NCI-H1105 treated with DMSO at 0.1 percent for 48 hours (cell line): ENCODE results near the gene IL18R1.

ENCODE experiments used
- DNase-seq: peaks from one replicate; lab custom pipeline; 2025; lab: John Stamatoyannopoulos, UW

The IL18R1 gene

DNA sequence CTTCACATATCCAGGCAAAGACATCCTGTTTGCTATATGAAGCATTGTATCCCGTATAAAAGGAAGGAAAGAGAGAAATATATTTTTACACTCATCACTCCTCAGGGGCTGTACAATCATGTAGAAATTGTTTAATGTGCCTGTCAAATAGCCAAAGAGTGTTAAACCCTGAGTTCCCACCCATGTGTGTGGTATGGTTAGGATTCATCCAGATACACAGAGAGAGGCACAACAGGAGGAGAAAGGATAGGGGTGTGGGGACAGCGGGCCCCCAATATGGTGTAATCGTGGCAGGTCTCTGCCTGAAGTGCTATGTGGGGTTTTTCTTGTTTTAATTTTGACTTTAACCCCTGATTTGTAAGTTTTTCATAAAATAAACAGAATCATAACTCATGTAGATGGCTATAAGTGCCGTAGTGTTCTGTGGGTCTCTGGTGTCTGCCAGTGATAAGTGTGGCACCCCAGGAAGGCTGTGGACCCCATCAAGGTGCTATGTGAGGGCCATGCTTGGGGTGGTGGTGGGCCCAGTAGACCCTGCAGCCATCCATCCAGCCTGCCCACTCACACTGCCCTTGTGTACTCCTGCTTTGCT lies 10.2 kb upstream of the IL18R1 start:
- DNase-seq = no peak

DNA sequence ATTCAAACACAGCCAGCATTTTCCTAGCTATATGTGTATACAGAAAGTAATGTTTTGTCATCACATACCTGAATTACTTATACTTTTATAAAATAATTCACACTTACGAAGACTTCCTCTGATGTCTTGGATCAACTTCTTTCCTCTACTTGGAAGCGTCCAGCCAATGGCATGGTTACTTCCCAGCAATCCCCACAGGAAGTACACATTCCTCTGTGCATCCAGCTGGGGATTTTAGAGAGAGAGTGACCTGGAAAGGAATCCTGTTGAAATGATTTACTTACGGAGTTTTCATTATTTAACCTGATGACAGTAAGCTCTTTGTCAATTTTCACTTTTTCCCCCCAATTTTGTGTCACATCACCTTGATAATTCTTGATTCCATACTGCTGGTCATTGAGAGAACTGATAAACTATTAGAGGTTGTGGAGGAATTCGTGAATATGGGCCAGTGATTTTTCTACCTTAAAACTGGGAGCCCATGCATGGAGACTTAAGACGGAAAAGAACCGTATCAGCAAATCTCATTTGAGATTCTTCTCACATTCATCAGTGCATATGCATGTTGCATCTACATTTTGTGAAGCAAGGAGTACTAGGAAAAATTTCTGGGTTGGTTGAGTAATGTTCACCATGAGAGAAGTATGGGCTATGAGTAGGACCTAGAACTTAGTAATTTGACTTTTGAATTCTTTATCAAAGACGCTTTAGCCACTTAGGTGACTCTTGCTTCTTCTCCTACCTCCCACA lies 9.0 kb upstream of the IL18R1 start:
- no peak for DNase-seq

DNA sequence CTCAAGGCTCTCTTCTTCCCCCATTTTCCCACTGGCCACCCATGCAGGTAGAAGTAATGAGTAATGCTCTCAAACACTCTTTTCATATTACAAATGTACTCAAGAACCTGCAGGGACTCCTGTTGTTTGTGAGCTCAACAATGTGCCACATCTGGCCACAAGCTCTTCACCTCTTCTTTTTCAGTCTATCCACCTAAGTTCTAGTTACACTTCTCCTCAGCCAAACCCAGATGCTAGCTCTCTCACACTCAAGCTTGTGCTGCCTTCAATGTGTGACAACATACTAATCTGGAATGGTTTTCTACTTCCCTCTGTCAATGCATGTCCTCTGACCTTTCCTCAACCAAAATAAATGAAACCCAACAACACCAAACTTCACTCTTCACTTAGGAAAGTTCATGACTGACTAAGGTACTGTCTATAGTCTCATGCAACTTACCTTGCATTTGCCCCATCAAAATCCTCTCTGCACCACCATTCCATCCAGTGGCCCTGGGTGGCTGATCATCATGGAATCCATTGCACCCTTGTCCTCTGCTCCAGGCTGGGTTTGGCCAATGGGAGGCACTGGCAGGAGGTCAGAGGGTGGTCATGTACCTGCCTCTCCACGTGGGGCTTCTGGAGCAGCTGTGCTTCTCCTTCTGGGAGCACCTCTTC lies 5.3 kb upstream of the IL18R1 start:
- DNase-seq = no peak

DNA sequence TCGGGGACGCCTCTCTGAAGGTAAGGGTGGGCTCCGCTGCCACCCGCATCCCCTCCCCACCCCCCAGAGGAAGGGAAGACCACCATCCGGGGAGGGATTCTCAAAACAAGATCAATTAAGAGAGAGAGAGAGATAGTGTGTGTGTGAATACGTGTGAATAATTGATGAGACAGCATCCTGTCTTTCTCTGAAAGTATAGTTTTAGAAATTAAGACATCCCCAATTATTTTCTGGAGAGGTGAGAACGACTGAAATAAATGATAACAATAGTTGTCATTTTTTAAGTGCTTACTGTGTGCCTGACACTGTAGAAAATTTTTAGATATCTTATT lies 751 bp downstream of the IL18R1 start:
- DNase-seq = no peak

DNA sequence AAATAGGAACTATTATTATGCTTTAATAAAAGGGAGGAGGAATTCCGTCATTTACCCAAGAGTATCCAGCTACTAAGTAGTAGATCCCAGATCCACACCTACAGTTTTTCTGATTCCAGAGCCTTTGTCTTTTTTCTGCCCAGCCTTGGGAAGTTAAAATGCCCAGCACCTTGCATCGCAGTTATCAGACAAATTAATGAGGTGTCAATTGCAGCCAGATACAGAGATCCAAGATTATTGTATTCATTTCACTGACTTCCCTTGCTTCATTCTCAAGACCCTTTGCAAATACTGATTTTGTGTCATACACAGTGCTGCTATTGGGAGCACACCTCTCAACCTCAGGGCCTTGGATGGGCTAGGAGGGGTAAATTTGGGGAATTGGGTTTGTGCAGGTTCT lies 1.1 kb downstream of the IL18R1 start:
- no peak for DNase-seq

DNA sequence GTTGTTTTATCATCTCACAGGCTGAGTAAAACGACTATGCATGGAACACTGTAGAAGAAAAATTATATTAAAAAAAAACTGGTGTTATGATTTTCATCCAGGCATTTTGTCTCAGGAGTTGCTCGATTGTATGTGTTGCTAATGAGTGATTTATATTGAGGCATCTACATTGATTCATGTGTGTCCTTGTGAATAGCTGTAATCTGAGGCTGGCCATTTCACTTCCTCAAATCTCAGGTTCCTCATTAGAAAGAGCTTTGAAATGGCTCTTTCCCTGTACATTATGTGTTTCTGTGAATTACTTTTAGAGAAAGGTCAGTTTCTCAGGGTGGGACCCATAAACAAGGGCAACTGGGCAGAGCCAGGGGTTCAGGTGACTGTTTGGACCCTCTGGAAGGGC lies 2.3 kb downstream of the IL18R1 start:
- DNase-seq = no peak

DNA sequence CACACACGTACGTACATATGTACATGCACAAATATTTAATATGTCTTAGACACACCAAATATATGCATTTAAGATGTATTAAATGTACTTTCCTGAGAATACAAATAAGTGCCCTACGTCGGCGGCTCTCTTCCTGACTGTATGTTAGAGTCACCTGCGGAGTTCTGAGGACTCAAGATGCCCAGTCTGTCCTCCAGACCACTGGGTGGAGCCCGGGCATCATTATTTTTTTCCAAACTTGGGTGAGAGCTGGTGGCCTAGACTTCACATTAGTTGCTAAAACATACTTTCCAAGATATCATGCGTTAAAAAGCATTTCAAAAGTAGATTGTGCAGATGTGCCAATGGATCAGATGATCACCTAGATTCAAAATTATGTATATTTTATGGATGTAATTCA lies 2.9 kb downstream of the IL18R1 start:
- no peak for DNase-seq

DNA sequence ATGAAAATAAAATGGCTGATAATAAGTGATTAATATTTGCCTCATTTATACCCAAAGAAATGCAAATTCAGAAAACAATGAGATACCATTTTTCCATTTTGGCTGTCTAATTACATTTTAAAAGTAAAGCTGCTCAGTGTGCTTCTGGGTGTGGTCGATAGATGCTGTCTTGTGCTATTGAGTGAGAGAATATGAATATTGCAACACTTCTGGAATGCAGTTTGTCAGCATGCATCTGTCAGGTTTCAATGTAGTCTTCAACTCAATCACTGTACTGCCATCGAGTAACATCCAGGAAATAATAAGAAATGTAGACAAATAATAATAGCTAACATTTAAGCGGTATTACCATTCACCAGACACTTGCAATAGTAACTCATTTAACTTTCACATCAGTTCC lies 3.9 kb downstream of the IL18R1 start:
- no peak for DNase-seq

DNA sequence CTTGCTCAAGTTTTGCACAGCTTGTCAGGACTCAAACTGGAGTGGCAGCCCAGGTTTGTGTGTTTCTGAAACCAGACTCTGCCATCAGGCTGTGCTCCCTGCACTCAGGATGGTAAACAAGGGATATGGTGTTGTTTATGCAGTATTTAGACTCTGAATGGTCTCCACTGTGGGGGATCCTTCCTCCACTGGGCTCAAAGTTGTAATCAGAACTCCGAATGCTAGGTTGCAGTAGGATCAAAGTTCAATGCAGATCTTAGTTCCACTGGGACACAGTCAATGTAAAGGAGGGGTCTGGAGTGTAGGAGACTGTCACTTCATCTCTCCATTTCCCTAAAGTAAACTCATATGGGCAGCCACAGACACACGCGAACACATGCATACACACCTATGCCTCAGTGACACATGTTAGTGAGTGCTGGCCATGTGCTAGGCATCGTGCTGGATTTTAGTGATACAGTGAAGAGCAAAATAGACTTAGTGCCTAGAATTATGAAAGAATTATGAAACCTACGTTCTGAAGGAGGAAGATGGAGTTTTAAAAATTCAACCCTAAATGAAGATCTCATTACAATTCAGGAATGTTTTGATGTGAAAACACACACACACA lies 6.1 kb downstream of the IL18R1 start:
- no peak for DNase-seq

DNA sequence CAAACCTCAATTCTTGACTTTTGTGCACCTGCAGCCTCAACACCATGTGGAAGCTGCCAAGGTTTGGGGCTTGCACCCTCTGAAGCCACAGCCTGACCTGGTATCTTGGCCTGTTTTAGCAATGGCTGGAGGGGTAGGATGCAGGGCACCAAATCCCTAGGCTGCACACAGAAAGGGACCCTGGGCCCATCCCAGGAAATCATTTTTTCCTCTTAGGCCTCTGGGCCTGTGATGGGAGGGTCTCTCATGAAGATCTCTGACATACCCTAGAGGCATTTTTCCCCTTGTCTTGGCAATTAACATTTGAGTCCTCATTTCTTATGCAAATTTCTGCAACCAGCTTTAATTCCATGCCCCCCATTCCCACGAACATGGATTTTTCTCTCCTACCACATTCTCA lies 10.2 kb downstream of the IL18R1 start:
- DNase-seq = no peak

DNA sequence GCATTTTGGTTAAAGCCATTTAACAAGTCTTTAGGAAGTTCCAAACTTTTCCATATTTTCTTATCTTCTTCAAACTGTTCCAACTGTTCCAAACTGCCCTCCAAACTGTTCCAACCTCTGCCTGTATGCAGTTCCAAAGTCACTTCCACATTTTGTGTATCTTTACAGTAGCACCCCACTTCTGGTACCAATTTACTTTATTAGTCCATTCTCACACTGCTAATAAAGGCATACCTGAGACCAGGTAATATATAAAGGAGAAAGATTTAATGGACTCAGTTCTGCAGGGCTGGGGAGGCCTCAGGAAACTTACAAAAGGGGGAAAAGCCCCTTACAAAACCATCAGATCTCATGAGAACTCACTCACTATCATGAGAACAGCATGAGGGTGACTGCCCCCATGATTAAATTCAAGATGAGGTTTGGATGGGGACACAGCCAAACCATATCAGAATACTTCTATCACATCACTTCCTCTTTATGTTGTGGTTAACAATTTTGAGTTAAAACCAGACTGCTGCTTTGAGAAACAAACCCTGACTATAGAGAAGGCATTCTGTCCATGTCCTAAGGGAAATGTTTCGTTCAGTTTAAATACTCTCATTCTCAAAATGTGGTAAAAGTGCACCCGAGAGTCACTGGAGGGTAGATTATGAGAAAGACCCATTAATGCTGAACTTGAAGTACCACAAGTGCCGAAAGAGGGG lies 11.0 kb downstream of the IL18R1 start:
- no peak for DNase-seq

DNA sequence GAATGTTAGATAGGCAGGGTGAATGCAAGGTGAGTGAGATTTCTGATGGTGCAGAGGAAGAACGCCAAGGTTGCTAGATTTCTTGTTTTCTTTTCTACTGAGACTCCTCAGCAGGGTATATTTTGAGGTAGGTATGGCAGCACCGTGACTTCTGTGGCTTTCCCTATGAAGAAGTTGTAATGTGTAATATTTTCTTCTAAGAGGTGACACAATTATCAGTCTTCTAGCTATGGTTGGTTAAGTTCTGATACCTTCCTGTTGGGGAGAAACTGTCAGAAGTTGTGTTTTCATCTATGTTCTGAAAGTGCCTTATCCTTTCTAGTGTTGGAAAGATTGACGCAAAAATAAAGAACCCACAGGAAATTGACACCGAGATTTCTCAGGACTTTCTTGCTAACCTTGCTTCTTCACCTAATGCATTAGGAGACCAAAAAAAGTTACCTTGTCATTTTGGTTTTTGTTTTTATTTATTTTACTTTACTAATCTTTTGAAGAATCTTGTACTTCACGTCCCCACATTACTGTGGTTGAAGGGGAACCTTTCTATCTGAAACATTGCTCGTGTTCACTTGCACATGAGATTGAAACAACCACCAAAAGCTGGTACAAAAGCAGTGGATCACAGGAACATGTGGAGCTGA lies 11.9 kb downstream of the IL18R1 start:
- DNase-seq = no peak

DNA sequence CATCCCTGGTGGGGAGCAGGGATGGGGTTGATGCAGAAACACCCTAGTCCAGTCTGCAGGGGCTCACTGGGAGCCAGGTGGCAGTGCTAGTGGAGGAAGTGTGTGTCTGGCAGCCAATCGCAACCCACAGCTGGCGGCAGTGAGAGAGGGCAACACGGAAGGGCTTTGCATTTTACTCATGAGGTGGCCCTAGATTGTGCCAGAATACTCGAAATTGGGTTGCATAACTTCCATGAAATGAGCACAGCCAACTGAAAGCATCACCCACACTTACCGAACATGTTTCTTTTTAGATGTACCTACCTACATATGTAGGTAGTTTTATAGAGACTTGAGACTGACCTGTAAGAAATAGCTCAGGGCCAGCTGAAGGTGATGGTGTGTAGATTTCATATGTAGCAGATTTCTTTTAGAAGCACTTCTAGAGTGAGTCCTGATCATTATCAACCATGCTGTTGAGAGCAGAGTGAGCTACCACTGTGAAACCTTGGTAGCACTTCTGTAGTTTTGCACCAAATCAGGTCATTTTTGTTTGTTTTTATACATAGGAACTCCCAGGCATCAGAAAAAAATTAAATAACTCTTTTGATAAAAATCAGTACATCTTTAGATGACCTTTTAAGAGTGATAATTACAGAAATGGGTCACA lies 13.0 kb downstream of the IL18R1 start:
- no peak for DNase-seq

DNA sequence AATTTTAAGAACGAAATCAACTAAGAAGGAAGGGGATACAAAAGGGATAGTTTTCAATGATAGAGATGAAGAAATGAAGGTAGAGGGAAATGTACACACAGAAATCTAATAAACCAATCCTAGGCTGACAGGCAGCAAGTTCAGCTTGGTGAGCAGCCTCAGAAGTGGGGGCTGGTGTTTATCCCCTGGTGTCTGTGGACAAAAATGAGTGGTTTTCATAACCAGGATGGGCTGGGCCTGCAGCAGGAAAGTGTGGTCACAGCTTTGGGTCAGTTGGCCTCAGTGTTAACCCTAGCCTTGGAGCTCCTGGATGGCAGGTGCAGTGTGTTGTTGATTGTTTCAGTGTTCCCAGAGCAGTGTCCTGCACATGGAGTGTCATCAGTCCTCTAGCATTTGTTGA lies 14.3 kb downstream of the IL18R1 start:
- DNase-seq = no peak

DNA sequence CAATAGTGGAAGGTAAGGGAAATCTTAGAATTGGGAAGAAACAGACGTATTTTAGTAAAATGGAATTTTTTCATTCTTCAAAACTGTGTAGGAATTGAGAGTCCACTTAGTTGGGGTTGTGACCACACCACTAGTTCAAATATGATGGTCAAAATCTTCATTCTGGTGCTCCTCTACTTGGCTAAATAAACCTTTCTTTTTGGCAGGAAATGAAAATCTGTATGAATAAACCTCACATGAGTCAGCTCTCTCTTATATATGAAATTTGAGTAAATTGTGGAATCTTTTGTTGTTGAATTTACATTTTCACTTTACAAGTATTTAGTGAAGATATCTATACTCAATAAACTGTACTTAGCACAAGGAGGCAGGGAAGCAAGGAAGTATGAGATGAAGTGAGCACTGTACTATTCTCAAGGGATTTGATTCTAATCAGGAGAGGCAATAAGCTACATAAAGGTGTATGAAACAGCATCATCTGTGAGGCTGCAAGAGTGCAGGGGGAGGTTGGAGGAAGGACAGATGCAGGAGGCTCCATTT lies 20.5 kb downstream of the IL18R1 start:
- DNase-seq = no peak

DNA sequence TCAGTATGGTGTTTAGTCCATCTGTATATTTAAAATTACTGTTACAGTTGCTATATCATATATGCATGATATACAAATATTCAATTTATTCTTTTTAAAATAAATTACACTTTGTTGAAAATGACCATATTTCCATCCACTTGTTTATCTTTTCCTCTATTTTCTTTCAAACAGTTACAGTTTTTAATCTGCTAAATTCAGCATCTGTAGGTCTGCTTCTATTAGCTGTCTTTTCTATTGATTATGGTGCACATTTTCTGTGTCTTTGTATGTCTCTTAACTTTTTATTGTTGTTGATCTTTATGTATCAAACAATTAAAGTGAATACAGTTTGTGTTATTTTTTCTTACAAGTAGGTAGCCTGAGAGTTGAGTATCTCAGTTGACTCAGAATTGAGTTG lies 28.1 kb downstream of the IL18R1 start:
- no peak for DNase-seq

DNA sequence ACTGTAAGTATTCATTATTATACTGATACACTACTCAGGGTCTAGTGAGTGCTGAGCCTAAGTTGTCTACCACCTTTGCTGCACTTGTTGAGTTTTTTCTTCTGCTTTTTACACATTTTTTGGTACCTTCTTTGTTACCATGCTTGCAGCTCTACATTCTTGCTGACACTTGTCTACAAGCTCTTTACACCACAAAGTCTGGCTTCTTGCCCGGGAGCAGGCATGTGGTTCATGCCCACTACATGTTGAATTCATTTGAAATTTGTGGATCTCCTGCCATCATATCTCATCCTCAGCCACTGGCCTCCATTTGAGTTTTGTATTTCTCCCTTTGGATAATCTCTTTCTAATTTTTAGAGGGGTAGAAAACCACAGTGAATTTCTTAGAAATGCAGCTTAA lies 29.9 kb downstream of the IL18R1 start:
- no peak for DNase-seq

DNA sequence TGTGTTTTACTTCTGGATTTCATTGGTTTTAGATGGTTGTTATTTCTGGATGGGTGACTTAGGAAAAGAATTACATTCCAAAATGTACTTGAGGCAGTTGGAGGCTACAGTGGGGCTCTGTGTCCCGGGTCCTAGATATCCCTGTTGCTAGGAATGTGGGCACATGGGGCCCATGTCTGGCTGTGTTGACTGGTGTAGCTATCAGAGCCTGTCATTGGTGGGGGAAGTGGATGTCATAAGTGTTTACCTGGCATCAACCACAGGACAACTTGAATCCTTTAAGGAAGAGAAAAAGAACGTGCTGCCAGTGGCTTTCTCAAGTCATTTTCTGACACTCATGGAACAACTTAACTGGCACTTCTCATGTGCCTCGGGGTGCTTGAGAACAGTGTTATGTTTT lies 30.4 kb downstream of the IL18R1 start:
- DNase-seq = no peak

DNA sequence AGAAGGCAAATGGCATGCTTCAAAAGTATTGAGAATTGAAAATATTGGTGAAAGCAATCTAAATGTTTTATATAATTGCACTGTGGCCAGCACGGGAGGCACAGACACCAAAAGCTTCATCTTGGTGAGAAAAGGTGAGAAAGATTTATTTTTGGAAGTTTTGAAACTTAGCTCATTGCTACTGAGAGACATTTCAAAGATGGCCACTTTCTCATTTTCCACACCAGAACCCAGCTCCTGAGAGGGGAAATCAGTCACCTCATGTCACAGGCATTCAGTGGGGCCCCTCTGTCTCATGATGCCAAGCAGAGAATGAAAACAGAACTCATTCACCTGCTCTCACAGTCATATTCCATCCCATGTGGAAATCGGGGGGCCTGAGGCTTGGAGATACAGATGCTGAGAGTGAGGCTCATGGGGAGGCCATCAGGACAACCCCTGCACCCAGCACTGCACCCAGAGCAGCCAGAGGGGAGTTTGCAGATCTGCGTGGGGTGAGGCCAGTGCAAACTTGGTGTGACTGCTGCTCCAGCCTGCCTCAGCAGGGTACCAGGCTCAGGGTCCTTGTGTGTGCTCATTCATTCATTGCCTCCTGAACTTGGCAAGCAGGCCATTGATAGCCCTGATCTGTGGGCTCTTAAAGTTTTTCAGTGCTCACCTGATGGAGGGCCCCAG lies 31.4 kb downstream of the IL18R1 start:
- no peak for DNase-seq

DNA sequence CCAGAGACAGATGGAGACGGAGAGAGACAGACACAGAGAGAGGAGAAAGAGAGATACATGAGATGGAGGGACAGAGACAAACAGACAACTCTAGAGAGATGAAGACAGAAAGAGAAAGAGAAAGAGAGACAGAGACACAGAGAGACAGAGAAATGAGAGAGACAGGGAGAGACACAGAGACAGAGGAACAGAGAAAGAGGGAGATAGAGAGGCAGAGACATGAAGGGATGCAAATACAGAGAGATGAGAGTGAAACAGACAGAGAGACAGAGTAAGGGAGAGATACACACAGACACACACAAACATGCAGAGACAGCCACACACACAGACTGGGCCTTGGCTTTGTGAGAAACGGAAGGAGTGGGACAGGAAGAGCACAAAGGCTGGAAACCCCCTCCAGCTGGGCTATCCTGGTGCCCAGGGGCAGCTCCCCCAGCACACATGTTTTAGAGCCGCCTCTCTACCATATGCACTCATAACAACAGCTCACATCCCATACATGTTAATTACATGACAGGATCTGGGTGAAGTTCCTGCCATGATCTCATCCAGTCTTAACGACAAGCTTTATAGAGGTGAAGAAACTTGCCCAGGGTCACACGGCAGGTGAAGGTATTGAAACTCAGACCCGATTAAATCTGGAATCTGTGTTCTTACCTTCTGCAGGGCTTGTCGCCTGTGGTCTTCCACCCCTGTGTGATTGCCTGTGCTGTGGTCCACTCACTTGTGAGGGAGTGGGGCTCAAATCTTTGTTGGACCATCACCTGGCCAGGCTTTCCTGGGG lies 32.4 kb downstream of the IL18R1 start:
- DNase-seq = no peak
